SK-N-MC (cell line): ENCODE data around the gene TGFB1.

Experiments
- DNase-seq: peaks from one replicate; pipeline ENCODE4 v3.0.0-alpha.2; 2011; ENCODE audit warnings: low read depth, low spot score
- H3K27ac ChIP-seq: fragments of 200-600 bp; sonication (generic); 2 replicates; pipeline ENCODE4 v1.5.1; 2016; ENCODE audit warnings: mixed run types
- H3K36me3 ChIP-seq: fragments of 200-600 bp; sonication (generic); 2 replicates; pipeline ENCODE4 v1.6.1; 2017; ENCODE audit warnings: antibody characterized with exemption, low read length, mixed read lengths; ENCODE audit not compliant: insufficient read depth
- H3K4me3 ChIP-seq: fragments of 200-600 bp; sonication (generic); 2 replicates; pipeline ENCODE4 v1.5.1; 2016
- H3K9ac ChIP-seq: fragments of 200-600 bp; sonication (generic); 2 replicates; pipeline ENCODE4 v1.8.0; 2017; ENCODE audit warnings: mixed run types, mixed read lengths; ENCODE audit not compliant: insufficient read length
- H3K9me3 ChIP-seq: fragments of 200-600 bp; sonication (generic); 2 replicates; pipeline ENCODE4 v1.6.1; 2017; ENCODE audit warnings: low read depth, mild to moderate bottlenecking, antibody characterized with exemption, low read length, moderate library complexity, mixed read lengths
- EZH2 ChIP-seq: fragments of 200-600 bp; sonication (generic); IDR thresholded peaks from one replicate; pipeline ENCODE4 v1.6.1; 2017; ENCODE audit warnings: antibody characterized with exemption
- FOXP2 ChIP-seq: optimal IDR thresholded peaks from 2 replicates; pipeline ENCODE3; 2011; ENCODE audit warnings: mild to moderate bottlenecking, moderate library complexity; ENCODE audit not compliant: insufficient read depth; ENCODE audit errors: extremely low read length, control extremely low read depth
- POLR2AphosphoS5 ChIP-seq: IDR thresholded peaks from 2 replicates; pipeline ENCODE4 v1.6.1; 2012; ENCODE audit warnings: mild to moderate bottlenecking, low read depth, low read length, borderline replicate concordance

TGFB1 gene

DNA sequence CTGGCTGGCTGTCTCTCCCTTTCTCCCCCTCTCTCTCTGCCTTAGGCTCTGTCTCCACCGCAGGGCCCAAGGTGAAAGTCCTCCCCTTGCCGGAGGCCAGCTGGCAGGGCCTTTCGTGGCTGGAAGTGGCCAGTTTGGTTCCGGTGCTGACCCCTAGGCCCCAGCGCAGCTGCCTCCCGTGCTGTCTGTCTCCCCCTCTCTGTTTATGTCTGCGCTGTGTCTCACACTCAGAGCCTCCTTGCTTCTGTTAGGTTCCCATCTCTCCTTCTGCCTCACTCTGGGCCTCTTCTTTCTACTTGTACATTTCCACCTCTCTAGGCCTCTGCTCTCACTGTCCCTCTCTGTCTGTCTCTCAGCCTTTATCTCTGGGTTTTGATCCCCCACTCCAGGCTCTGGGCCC is 30.7 kb downstream of the TGFB1 start:
- no peak for DNase-seq

DNA sequence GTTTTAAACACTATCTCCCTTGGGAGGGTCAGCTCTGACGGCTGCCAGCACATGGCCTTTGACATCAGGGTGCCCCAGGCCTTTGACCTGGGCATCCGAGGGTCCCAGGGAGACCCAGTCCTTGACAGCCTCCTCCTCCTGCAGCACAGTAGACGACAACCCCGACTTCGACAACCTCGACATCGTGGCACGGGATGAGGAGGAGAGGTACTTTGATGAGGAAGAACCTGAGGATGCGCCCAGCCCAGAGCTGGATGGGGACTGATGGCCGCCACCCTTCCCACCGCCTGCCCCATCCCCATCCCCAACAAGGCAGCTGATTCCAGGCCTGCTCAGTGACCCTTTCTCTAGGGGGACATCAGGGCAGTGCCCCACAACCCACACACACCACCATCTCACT is 31.3 kb downstream of the TGFB1 start:
- Histone ChIP-seq H3K27ac (peak overlapping the region; percentile 57; the same call in 1 of the 2 replicates), H3K9me3 (no peaks in the 10 kb centered on the region), H3K9ac (no peak overlapping the region), H3K36me3 (peaks cover 8% of the 10 kb centered on the region; the same call in 1 of the 2 replicates), H3K4me3 (no peak overlapping the region)
- DNase-seq: no peak
- TF ChIP-seq POLR2AphosphoS5 (no peak), FOXP2 (no peak), EZH2 (no peak)

More for the DNA sequence above, 30.7 kb downstream of the TGFB1 start:
- peak overlapping the region; percentile 88 for H3K27ac ChIP-seq
- H3K9me3 ChIP-seq: no peaks in the 10 kb centered on the region
- peak overlapping the region; percentile 26 for H3K9ac ChIP-seq
- peaks cover 10% of the 10 kb centered on the region; the same call in 1 of the 2 replicates for H3K36me3 ChIP-seq
- no peak for TF ChIP-seq FOXP2
- no peak for TF ChIP-seq EZH2
- no peak for TF ChIP-seq POLR2AphosphoS5
- no peak overlapping the region for H3K4me3 ChIP-seq

DNA sequence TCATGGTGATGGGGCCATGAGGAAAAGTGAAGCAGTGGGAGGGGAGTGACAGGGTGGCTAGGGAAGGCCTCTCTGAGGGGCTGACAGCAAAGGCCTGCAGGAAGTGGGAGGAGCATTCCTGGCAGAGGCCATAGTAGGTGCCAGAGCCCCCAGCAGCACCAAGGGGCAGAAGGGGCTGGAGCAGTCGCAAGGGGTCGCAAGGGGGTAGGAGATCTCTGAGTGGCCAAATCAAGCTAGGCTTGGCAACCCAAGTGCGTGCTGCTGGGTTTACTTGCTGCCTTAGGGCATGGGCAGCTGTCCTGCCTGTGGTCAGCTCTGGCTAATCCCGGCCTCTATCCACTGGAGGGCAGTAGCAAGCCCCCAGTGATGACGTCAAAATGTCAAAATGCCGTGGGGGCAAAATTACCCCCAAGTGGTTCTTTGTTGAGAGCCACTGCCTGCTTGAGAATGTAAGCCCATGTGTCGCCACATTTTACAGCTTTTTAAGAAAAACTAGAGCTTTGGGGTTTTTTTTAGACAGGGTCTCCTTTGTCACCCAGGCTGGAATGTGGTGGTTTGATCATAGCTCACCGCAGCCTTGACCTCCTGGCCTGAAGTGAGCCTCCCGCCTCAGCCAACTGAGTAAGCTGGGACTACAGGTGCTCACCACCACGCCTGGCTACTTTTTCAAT is 32.0 kb downstream of the TGFB1 start:
- no peak for DNase-seq
- Histone ChIP-seq H3K4me3 (no peak overlapping the region), H3K9me3 (no peaks in the 10 kb centered on the region), H3K27ac (peak overlapping the region; percentile 57), H3K36me3 (peaks cover 15% of the 10 kb centered on the region; the same call in 1 of the 2 replicates), H3K9ac (no peak overlapping the region)
- no peak for TF ChIP-seq POLR2AphosphoS5
- no peak for TF ChIP-seq FOXP2
- TF ChIP-seq EZH2: no peak

DNA sequence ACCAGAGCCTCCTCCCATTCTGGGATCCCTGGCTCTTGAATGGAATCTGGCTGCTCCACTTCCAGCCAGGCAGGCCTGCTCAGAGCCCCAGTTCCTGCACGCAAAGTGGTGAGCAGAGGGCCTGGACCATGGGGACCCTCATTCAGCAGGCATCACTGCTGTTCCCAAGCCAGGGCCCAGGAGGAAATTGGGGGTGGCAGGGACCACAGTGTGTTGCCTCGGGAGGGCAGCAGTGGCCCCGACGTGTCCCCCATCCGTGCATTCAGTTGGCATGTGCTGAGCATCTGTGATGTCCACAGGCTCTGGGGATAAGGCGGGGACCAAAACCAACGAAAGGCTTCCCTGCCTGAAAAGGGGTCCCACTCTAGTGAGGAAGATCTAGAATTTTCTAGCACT is 32.5 kb downstream of the TGFB1 start:
- Histone ChIP-seq H3K27ac (no peak overlapping the region), H3K36me3 (peaks cover 20% of the 10 kb centered on the region; the same call in 1 of the 2 replicates), H3K9me3 (no peaks in the 10 kb centered on the region), H3K9ac (no peak overlapping the region), H3K4me3 (no peak overlapping the region)
- TF ChIP-seq FOXP2: no peak
- no peak for TF ChIP-seq EZH2
- TF ChIP-seq POLR2AphosphoS5: no peak; the same call in 1 of the 2 replicates
- no peak for DNase-seq

DNA sequence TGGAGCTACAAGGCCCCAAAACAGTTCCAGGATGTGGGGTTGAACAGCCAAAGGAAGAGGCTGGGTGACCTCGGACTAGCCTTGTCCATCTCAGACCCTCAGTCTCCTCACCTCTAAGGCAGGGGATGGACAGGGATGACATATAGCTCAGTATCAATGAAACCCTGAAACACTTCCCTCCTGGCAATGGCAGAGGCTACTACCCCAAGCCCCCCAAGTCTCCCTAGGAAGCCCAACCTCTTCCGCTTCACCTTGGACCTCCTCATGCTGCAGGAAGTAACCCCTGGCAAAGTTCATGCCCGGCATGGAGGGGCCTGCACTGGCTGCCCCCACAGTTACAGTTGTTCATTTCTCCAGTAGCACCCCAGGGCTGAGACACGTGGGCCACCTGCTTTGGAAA is 33.2 kb downstream of the TGFB1 start:
- Histone ChIP-seq H3K36me3 (peaks cover 26% of the 10 kb centered on the region; the same call in 1 of the 2 replicates), H3K4me3 (no peak overlapping the region), H3K9me3 (no peaks in the 10 kb centered on the region), H3K9ac (no peak overlapping the region), H3K27ac (no peak overlapping the region)
- no peak for DNase-seq
- TF ChIP-seq POLR2AphosphoS5: no peak; the same call in 1 of the 2 replicates
- no peak for TF ChIP-seq EZH2
- TF ChIP-seq FOXP2: no peak

DNA sequence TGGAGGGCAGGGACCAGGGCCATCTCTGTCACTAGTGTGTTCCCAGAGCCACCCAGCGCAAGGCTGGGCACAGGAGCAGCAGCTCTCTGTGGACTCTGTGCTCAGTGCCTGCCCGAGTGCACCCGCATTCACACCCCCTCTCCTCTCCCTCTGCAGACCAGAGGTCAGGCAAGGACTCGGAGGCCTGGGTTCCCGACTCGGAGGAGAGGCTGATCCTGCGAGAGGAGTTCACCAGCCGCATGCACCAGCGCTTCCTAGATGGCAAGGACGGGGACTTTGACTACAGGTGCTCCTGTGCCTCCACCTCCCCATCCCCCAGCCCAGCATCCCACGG is 33.6 kb downstream of the TGFB1 start:
- peaks cover 27% of the 10 kb centered on the region; the same call in 1 of the 2 replicates for H3K36me3 ChIP-seq
- no peak overlapping the region for H3K4me3 ChIP-seq
- no peaks in the 10 kb centered on the region for H3K9me3 ChIP-seq
- H3K27ac ChIP-seq: no peak overlapping the region
- no peak for DNase-seq
- H3K9ac ChIP-seq: no peak overlapping the region
- TF ChIP-seq FOXP2: no peak
- no peak for TF ChIP-seq EZH2
- TF ChIP-seq POLR2AphosphoS5: no peak; the same call in 1 of the 2 replicates

DNA sequence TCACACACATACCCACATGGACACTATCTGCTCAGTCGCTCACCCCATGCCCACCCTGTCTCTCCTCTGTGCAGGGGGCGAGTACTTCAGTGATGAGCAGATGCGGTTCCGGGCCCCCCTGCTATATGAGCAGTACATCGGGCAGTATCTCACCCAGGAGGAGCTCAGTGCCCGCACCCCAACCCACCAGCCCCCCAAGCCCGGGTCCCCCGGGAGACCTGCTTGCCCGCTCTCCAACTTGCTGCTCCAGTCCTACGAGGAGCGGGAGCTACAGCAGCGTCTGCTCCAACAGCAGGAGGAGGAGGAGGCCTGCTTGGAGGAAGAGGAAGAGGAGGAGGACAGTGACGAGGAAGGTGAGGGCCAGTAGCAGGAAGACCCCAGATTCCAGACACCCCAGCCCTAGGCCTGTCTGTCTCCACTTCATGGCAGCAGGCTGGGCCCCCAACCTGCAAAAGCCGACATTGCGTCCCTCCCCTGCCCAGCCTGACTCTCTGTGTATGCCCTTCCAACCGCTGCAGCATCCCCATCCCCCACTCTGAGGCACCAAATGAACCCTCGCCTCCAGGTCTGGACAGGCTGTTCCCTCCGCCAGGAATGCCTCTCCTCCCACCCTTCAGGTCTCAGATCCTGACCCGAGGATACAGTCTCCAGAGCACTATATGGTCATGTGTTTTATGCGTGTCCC is 34.1 kb downstream of the TGFB1 start:
- H3K9me3 ChIP-seq: no peaks in the 10 kb centered on the region
- no peak overlapping the region for H3K4me3 ChIP-seq
- H3K36me3 ChIP-seq: peaks cover 27% of the 10 kb centered on the region; the same call in 1 of the 2 replicates
- H3K27ac ChIP-seq: no peak overlapping the region
- TF ChIP-seq POLR2AphosphoS5 (peak; percentile 44; the same call in 1 of the 2 replicates), EZH2 (no peak)
- no peak for DNase-seq
- no peak overlapping the region for H3K9ac ChIP-seq

DNA sequence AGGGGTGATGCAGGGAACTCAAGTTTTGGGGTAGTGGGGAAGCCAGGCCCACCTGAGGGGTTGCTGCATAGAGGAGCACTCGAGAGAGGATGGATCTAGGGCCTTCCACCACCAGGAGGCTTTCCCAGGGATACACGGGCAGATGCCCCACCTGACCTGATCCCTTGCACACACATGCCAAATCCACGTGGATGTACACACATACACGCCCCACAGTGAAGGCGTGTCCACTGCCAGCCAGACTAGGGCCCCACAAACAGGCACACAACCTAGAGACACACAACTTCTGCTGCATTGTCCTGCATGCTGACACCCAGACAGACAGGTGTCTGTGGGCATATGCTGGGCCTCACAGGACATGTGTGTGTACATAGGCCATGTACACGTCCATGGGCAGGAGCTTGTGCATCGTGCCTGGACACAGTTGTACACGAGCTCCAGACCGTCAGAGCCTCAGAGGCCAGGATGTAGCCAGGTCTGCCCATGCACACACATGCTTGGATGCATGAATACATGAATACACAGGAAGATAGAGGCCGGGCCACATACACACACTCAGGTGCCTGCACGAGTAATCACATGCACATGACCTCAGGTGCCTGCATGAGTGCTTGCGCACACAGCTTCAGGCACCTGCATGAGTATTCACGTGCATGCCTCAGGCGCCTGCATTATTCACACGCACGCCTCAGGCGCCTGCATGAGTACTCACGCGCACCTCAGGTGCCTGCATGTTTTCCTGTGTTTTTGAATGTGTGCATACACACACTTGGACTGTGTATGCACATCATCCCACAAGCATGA is 34.8 kb downstream of the TGFB1 start:
- no peak overlapping the region for H3K27ac ChIP-seq
- no peak overlapping the region for H3K9ac ChIP-seq
- DNase-seq: no peak
- H3K4me3 ChIP-seq: no peak overlapping the region
- peaks cover 34% of the 10 kb centered on the region; the same call in 1 of the 2 replicates for H3K36me3 ChIP-seq
- H3K9me3 ChIP-seq: no peaks in the 10 kb centered on the region
- TF ChIP-seq EZH2 (no peak), FOXP2 (no peak), POLR2AphosphoS5 (peak; percentile 28; the same call in 1 of the 2 replicates)
